Mesendoderm (in vitro differentiated cells): ENCODE results near the gene FAM50B.

Experiments used
- DNase-seq: peaks from one replicate; pipeline ENCODE4 v3.0.0; 2013
- H2AK5ac ChIP-seq: 2 replicates; pipeline ENCODE4 v1.6.1; 2013; ENCODE audit warnings: low read length, inconsistent platforms
- H2BK120ac ChIP-seq: 2 replicates; pipeline ENCODE4 v1.6.1; 2013; ENCODE audit warnings: low read depth, mild to moderate bottlenecking, low read length, moderate library complexity, mixed read lengths
- H2BK15ac ChIP-seq: replicated peaks from 2 replicates; pipeline ENCODE4 v1.6.1; 2013; ENCODE audit warnings: low read depth, mild to moderate bottlenecking, moderate library complexity
- H2BK5ac ChIP-seq: 2 replicates; pipeline ENCODE4 v1.6.1; 2013; ENCODE audit warnings: low read length, inconsistent platforms
- H3K18ac ChIP-seq: 2 replicates; pipeline ENCODE4 v1.6.1; 2013; ENCODE audit warnings: mild to moderate bottlenecking, low read length, mixed read lengths
- H3K23ac ChIP-seq: one replicate; pipeline ENCODE4 v1.6.1; 2013; ENCODE audit warnings: low read length
- H3K27ac ChIP-seq: 2 replicates; pipeline ENCODE4 v1.5.1; 2013; ENCODE audit warnings: low read depth, mild to moderate bottlenecking, inconsistent platforms, low read length, moderate library complexity
- H3K27me3 ChIP-seq: 2 replicates; pipeline ENCODE4 v1.6.1; 2013; ENCODE audit warnings: low read length, control low read depth, mild to moderate bottlenecking, inconsistent platforms; ENCODE audit not compliant: insufficient read depth, poor library complexity
- H3K36me3 ChIP-seq: 2 replicates; pipeline ENCODE4 v1.6.1; 2013; ENCODE audit warnings: low read length, inconsistent platforms; ENCODE audit not compliant: control insufficient read depth, insufficient read depth
- H3K4ac ChIP-seq: one replicate; pipeline ENCODE4 v1.6.1; 2013; ENCODE audit warnings: low read depth, mild to moderate bottlenecking, low read length, moderate library complexity
- H3K4me1 ChIP-seq: 2 replicates; pipeline ENCODE4 v1.6.1; 2013; ENCODE audit warnings: low read depth, low read length, inconsistent platforms; ENCODE audit not compliant: control insufficient read depth
- H3K4me2 ChIP-seq: 2 replicates; pipeline ENCODE4 v1.6.1; 2013; ENCODE audit warnings: low read length
- H3K4me3 ChIP-seq: 2 replicates; pipeline ENCODE4 v1.5.1; 2013; ENCODE audit warnings: mild to moderate bottlenecking, low read length
- H3K56ac ChIP-seq: one replicate; pipeline ENCODE4 v1.6.1; 2013; ENCODE audit warnings: low read length
- H3K79me1 ChIP-seq: 2 replicates; pipeline ENCODE4 v1.6.1; 2013; ENCODE audit warnings: low read length, inconsistent platforms
- H3K79me2 ChIP-seq: 2 replicates; pipeline ENCODE4 v1.6.1; 2013; ENCODE audit warnings: mild to moderate bottlenecking, low read length; ENCODE audit not compliant: control insufficient read depth, insufficient read depth
- H3K9ac ChIP-seq: 2 replicates; pipeline ENCODE4 v1.6.1; 2013; ENCODE audit warnings: low read length, inconsistent platforms
- H4K5ac ChIP-seq: one replicate; pipeline ENCODE4 v1.6.1; 2013; ENCODE audit warnings: low read length
- H4K8ac ChIP-seq: one replicate; pipeline ENCODE4 v1.6.1; 2013; ENCODE audit warnings: low read depth, mild to moderate bottlenecking, control low read depth, low read length, moderate library complexity
- WGBS: extraction: QIAGEN DNeasy Blood & Tissue Kit; methylation state at CpG from one replicate; pipeline ENCODE4 v1.1.7; 2013; ENCODE audit warnings: low lambda C conversion rate, missing lambda C conversion rate; ENCODE audit not compliant: insufficient coverage; ENCODE audit errors: extremely low coverage; 5-methylcytosine and 5-hydroxymethylcytosine counted together

The FAM50B gene

DNA sequence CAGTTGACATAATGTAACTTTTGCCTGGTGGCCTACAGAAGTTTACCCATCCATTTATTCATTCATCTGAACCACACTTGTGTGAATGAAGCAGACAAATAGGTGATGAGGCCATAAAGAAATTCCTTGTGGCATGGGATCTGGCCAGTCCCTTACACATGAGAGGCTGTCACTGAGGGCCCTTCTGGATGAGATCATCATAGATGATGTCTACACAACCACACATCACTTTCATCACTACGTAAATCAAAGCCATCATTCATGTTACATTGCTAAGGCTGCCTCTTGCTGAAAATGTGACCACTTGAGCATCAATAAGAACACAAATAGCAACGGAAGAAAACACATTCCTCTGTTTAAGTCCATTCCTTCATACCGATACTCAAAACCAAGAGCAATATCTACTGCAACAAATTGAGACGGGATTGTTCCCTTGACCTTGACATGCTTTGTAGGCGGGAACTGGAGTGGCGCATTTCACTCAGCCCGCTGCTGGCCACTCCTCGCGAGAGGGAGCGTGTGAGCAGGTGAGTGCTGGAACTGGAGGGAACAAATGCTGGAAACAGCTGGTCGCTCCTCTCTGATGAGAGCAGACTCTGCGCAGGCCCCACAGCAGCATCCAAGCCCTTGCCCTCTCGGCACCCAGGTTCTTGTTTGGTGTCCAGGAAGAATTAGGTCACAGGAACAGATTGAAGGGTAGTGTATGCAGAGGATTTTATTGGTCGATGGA is 49.3 kb downstream of the FAM50B start:
- Histone ChIP-seq H2BK5ac (no peak overlapping the region), H2BK120ac (no peak overlapping the region), H2BK15ac (no peak overlapping the region), H3K4me2 (no peak overlapping the region), H3K4me3 (no peak overlapping the region), H3K9ac (no peak overlapping the region), H4K8ac (no peak overlapping the region), H3K36me3 (no peaks in the 10 kb centered on the region), H3K79me2 (no peaks in the 10 kb centered on the region), H3K56ac (no peak overlapping the region), H3K18ac (no peak overlapping the region), H3K27me3 (no peaks in the 10 kb centered on the region), H3K23ac (no peak overlapping the region), H3K4me1 (peaks cover 13% of the 10 kb centered on the region), H4K5ac (no peak overlapping the region), H3K79me1 (no peaks in the 10 kb centered on the region), H3K27ac (no peak overlapping the region), H2AK5ac (no peak overlapping the region), H3K4ac (no peak overlapping the region)
- DNase-seq, result no peak
- WGBS, result no CpG with 5 or more reads among the region's 14 CpGs

DNA sequence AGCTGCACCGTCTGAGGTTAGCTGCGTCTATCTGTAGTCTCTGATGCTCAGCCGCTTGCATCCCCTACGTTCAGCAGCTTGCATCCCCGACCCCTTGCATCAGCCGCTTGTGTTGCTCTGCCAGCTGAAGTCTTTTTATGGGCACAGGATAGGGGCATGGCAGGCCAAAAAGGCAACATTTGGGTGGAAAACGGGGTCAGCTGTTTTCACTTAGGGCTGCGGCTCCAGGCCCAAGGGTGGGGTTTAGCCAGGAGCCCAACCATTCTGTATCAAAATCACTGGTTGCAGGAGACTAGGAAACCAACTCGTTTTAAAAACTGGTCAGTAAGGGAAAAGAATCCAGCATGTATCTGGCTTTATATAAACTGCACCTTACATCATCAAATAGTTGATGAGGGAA is 49.9 kb downstream of the FAM50B start:
- H2BK5ac ChIP-seq, result no peak overlapping the region
- H4K5ac ChIP-seq, result no peak overlapping the region
- peaks cover 13% of the 10 kb centered on the region for H3K4me1 ChIP-seq
- H3K56ac ChIP-seq, result no peak overlapping the region
- no peak overlapping the region for H3K23ac ChIP-seq
- DNase-seq, result no peak
- no peak overlapping the region for H3K4me3 ChIP-seq
- H3K27me3 ChIP-seq, result no peaks in the 10 kb centered on the region
- H3K79me2 ChIP-seq, result no peaks in the 10 kb centered on the region
- H2BK120ac ChIP-seq, result no peak overlapping the region
- no CpG with 5 or more reads among the region's 9 CpGs for WGBS
- no peak overlapping the region for H3K9ac ChIP-seq
- no peak overlapping the region for H4K8ac ChIP-seq
- no peaks in the 10 kb centered on the region for H3K36me3 ChIP-seq
- H3K18ac ChIP-seq, result no peak overlapping the region
- H2AK5ac ChIP-seq, result no peak overlapping the region
- no peak overlapping the region for H3K4ac ChIP-seq
- no peaks in the 10 kb centered on the region for H3K79me1 ChIP-seq
- no peak overlapping the region for H2BK15ac ChIP-seq
- no peak overlapping the region for H3K4me2 ChIP-seq
- H3K27ac ChIP-seq, result no peak overlapping the region

DNA sequence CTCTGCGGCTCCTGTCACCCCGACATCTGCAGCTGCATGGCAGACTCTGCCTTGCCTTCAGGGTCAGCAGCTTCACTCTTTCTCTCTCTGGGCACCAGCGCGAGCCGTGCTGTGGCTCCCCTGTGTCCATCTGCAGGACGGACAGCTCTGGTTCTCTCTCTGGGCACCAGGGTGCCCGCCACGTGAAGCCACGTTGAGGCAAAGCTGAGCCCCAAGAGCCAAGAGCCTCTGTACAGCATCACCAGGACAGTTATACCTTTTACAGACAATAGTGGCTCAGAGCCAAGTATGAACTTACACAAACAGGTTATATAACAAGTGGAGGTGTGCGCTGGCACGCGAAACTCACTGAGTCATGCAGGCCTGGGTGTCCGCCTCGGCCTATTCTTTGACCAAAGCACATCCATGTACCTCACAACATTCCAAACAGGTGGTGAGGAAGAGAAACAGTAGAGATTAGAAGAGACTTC is 50.8 kb downstream of the FAM50B start:
- Histone ChIP-seq H4K8ac (no peak overlapping the region), H2BK5ac (no peak overlapping the region), H3K56ac (no peak overlapping the region), H3K4me2 (no peak overlapping the region), H3K4ac (no peak overlapping the region), H3K27me3 (no peaks in the 10 kb centered on the region), H3K9ac (no peak overlapping the region), H3K79me2 (no peaks in the 10 kb centered on the region), H2AK5ac (no peak overlapping the region), H3K36me3 (no peaks in the 10 kb centered on the region), H2BK120ac (no peak overlapping the region), H2BK15ac (no peak overlapping the region), H3K23ac (no peak overlapping the region), H3K27ac (no peak overlapping the region), H3K79me1 (no peaks in the 10 kb centered on the region), H4K5ac (no peak overlapping the region), H3K4me1 (peaks cover 8% of the 10 kb centered on the region), H3K4me3 (no peak overlapping the region), H3K18ac (no peak overlapping the region)
- no CpG with 5 or more reads among the region's 14 CpGs for WGBS
- no peak for DNase-seq
